Epithelial cell of prostate (primary cell): ENCODE results near the gene SNX13.

Experiments used
- DNase-seq: peaks from one replicate; pipeline ENCODE4 v3.0.0-alpha.2; 2011; ENCODE audit warnings: low read depth, low spot score
- H3K27ac ChIP-seq: fragments of 450-650 bp; 2 replicates; pipeline ENCODE4 v1.5.1; 2017; ENCODE audit warnings: mild to moderate bottlenecking

The SNX13 gene, protein sequence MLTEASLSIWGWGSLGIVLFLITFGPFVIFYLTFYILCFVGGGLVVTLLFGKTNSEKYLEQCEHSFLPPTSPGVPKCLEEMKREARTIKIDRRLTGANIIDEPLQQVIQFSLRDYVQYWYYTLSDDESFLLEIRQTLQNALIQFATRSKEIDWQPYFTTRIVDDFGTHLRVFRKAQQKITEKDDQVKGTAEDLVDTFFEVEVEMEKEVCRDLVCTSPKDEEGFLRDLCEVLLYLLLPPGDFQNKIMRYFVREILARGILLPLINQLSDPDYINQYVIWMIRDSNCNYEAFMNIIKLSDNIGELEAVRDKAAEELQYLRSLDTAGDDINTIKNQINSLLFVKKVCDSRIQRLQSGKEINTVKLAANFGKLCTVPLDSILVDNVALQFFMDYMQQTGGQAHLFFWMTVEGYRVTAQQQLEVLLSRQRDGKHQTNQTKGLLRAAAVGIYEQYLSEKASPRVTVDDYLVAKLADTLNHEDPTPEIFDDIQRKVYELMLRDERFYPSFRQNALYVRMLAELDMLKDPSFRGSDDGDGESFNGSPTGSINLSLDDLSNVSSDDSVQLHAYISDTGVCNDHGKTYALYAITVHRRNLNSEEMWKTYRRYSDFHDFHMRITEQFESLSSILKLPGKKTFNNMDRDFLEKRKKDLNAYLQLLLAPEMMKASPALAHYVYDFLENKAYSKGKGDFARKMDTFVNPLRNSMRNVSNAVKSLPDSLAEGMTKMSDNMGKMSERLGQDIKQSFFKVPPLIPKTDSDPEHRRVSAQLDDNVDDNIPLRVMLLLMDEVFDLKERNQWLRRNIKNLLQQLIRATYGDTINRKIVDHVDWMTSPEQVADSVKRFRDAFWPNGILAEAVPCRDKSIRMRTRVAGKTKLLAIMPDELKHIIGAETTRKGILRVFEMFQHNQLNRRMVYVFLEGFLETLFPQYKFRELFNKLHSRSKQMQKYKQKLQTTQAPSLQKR

DNA sequence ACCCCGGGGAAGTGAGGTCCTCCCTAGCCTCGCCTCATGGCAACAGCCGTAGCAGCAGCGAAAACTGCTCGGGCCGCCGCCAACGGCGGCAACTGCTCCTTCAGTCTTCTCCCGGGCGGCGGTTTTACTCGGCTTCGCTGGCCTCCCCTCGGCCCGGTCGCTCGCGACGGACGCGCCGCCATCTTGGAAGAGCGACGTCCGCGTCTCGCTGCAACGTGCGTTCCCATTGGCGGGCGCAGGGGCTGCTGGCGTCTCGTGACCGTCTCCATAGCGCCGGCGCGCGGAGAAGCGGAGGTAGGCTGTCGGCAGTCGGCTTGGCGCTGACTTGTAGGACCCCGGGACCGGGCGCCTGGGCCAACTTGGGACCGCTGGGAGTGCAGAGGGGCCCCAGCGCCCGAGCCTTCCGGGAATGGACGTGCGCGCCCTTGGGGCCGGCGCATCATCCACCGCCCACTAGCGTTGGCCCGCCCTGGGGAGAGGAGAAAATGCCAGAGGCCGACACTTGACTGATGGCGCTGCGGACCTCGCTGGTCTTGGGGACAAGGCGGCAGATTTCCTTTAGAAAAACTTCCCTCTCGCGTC, at the start of gene SNX13:
TSS of gene SNX13 (minus strand) at position 193 of the 582 bp plus-strand sequence. CDS start 199 bp downstream, outside the sequence.
- peak; percentile 66 for DNase-seq
- peak within 1 kb of the TSS; percentile 80 for H3K27ac ChIP-seq

DNA sequence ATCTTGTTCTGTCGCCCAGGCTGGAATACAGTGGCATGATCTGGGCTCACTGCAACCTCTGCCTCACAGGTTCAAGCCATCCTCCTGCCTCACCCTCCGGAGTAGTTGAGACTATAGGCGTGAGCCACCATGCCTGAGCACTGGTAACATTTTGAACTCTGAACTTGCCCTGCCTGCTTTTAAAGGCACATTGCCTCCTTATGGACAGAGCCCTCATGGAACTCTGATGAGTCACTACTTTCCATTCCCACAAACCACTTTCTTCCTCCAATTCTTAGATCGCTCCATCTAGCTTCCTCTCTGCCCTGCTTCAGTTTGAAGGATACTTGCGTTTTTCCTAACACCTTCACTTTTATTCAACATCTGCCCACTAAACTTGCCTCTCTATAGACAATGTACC, 49.3 kb upstream of the SNX13 start:
- no peak for DNase-seq
- no peak overlapping the region for H3K27ac ChIP-seq

DNA sequence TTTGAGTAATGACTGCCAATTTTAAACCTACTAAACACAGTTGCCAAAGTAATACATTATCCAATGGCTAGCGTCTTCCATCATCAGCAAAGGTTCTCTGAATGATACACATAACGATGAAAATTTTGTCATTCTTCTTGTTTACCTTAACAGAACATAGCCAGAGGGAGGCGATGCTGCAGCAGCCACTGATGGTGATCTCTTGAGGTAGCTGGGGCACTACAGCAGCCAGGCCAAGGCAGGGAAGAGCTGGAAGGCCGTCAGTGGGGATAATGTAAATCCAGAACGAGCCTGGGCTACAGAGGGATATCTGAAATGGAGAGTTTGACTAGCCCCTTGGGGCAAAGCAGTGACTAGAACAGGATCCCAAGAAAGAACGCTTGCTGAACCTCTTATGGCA, 48.6 kb upstream of the SNX13 start:
- H3K27ac ChIP-seq, result no peak overlapping the region
- DNase-seq, result no peak

DNA sequence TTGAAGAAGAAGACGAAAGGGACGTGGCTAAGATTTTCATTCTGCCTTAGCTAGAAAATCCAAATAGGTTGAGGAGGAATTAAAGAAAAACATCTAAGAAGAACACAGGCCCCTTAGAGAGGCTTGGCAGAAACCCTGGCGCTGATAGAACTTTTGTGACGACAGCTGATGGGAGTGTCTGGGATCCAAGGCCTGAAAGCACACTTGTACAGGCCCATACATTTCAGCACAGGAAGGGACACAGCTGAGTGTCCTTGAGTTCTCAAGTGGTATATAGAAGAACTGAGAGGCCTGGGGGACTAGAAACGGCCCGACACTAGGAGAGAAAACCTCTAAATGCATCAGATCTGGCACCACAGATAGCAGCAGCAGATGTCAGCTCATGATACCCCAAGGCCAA, 47.8 kb upstream of the SNX13 start:
- DNase-seq, result no peak
- no peak overlapping the region for H3K27ac ChIP-seq

DNA sequence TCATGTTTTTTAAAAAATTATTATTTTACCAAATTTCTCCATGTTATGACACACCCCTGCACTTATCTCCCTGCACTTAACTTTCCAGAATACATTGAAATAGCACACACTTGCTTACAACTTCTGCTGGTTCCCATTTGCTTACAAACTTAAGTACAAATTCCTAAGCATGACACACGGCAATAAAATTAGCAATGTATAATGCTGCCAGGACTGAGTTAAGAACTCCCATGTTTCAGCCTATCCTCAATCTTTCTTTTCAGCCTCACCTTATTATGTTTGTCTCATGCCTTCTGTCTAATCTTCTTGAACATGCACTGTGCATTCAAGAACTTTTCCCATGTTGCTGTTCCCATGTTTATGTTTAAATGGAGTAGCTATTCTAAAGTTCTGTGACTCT, 46.6 kb upstream of the SNX13 start:
- peak; percentile 14 for DNase-seq

DNA sequence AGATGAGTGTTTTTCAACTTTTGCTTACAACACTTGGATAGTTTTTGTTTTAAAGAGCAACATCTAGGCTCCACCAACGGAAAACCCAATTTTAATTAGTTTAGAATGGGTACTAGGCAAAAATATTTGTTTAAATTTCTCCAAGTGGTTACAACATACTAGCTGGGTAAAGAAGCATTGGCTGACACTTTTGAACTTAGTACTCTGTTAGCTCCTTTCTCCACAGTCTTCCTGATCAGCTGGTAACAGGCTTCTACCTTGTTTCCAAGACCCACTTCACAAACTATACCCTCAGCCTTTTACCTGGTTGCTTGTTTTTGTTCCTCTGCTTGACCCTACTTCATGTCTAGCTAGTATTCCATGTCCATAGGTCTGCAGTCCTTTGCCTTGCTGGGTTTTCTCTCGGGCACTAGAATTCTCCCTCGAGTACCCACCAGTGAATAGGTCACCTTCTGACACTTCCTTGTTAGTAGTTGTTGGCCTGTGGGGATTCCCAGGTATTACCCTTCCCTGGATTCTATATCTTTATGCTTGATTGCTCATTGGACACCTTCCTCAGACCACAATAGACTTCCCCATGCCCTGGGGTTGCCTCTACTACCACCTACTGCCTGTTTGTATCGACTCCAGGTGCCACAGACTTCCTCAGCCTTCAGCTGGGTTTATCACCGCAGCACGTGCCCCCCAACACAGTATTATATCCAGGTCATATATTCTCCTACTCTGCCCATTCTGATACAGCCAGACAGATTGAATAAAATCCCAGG, 45.4 kb upstream of the SNX13 start:
- no peak for DNase-seq
- H3K27ac ChIP-seq, result no peak overlapping the region

More for the DNA sequence above, 46.6 kb upstream of the SNX13 start:
- no peak overlapping the region for H3K27ac ChIP-seq

DNA sequence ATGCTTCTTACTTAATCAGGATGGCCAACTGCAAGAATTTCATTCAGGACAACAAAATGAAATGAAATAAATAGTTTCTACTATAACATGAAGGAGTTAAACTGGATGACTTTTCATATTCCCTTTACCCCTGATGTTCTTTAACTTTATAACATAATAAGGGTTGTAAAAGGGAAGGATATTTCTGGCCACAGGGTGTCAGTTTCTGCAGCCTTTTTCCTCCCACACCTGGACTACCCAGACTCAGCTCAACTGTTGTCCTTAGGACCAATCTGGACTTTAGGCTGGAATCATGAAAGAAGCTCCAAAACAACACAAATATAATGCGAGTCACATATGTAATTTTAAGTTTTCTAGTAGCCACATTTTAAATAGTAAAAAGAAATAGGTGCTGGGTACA, 44.0 kb upstream of the SNX13 start:
- DNase-seq, result no peak
- no peak overlapping the region for H3K27ac ChIP-seq

DNA sequence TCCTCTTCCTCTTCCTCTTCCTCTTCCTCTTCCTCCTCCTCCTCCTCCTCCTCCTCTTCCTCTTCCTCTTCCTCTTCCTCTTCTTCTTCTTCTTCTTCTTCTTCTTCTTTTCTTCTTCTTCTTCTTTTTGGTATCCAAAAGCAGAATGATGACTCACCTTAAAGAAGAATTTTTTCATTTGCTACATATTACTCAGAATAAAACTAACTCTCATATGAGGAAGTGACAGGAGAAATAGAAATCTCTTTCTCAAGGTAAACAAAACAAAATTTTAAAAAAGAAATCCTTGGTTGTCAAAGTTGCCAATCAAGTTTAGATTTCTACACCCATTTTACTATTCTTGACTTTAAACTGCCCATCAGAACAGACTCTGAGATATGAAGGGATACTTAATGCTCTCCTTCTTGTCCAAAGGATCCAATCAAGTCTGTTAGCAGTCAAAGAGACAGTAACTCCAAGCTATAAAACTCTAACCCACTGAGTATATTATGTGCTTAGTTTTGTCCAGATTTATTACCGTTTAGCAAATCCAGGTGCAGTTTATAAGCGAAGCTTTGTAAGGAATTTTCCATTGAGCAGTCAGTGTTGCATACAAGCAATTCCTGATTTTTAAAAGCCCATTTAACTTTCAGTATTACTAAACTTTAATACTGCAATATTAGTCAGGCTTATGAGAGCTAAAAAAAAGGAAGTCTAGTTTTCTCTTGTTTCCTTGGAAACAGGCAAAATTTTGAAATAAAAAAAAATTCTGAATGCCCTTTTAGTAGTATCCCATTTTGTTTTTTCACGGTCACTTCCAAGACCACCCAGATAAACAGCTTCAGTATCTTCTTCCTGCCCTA, 43.1 kb upstream of the SNX13 start:
- DNase-seq, result no peak
- H3K27ac ChIP-seq, result no peak overlapping the region

DNA sequence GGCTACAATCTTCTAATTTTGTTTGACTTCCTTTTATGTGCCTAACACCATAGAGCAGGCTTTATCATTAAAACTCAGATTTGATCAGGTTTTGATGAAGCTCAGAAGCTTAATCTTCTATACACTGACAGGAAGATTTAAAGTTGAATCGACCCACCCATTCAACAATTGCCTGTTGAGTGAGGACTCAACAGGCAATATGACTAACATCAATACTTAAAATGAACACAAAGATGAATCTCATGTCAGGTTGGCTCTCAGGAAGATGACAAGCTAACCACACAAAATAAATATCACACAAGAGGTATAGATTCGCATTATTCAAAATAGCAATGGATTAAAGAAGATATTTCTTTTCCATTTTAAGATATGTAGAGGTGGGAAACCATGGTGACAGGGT, 36.7 kb upstream of the SNX13 start:
- DNase-seq, result no peak
- H3K27ac ChIP-seq, result no peak overlapping the region

DNA sequence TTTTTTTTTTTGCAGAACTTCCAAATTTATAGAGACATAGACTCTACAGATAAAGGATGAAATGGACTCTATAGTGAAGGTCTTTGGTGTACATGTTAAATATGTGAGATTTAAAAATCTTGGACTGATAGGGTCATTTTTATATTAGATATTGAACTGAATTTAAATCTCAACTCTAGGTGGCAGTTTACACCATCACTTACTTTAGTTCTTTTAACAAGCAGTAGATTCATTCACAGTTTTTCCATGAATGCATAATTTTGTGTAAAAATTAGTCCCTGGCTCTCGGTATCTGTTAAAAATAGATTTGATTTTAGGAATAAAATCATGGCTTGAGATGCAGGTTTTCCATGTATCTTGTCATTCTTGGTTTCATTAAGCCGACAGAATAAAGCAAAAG, 31.1 kb upstream of the SNX13 start:
- H3K27ac ChIP-seq, result no peak overlapping the region
- DNase-seq, result no peak

DNA sequence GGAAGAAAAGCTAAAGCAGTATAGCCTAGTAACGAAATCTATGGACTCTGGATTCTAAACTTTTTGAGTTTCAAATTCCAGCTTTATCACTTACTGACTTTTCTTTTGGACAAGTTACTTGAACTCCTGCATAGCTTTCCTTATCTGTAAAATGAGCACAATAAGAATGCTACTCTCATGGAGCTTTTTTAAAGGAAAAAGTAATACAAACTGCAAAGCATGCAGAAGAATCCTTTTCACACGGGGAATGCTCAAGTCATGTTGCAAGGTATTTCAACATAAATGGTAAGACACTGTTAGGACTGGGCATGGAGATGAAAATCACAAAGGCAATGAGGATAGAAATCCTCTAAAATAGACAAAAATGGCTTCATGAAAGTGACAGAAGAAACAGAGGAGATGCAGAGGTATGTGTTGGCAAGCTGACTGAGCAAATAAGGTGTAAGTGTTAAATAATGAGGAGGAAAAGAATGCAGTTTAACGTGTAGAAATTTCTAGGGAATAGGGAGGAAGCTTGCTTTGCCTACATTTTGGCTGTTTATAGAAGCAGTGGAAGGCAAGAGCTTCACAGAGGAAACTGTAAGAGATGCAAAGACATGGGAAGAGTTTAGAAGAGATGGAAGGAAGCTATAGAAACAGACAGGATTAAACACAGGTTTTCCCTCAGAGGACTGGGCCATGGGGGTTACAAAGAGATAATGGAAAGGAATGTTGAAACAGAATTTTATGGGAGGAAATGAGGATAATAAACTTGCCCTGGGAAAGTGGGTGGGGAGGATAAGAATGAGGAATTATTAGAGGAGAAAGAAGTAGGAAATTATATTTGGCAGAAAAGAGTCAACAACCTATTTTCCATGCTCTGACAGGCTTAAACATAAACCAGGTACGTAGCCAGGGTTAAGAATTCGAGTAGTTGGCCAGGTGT, 28.8 kb upstream of the SNX13 start:
- H3K27ac ChIP-seq, result peak overlapping the region; percentile 57
- no peak for DNase-seq

DNA sequence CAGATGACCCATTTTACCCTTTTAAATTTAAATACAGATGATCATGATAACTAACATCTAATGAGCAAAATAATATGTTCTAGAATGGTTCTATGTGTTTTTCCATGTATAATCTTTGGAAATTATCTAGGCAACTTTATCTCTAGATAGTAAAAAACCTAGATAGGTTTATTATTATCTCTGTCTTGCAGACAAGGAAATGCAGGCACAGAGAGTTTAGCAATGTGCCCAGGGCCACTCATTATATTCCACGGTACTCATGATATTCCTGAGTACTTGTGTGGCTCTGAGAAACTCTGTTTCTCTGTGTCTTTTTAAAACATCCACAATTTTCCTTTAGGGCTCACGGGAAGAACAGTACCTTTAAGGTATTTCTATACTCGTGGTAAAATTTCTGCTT, 26.4 kb upstream of the SNX13 start:
- no peak overlapping the region for H3K27ac ChIP-seq
- no peak for DNase-seq

DNA sequence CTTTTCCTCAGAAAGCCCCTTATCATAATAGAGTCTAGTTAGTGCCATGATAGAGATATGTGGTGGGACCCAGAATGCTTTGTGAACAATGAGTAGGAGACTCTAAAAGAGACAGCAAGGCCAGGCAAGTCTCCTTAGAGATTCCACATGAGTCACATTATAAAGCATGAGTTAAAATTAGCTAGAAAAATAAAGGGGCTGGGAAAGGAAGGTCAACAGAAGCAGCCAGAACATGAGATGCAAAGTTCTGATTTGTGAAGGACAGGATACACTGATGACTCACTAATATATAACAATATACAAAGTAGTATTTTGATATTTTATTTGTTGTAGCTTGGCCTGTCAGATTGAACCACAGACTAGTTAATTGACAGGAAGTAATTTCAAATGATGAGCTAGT, 25.3 kb upstream of the SNX13 start:
- DNase-seq, result no peak
- peak overlapping the region; percentile 48 for H3K27ac ChIP-seq

DNA sequence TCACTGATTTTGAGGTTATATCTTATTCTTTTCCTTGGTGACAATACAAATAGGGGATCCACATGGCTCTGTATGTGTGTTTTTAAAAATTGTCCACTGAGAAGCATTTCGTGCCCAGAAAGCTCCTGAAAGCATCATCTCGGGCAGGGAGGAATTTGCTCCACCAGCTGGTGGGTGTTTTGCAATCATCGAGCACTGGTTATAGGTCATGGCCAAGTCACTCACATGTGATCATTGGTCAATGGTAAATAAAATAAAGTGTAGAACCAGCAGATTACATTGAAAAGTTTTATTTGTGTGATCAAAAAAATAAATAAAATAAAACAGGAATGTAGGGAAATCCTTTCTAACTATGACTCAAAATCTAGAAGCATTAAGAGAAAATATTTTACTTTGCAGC, 23.0 kb upstream of the SNX13 start:
- no peak for DNase-seq
- no peak overlapping the region for H3K27ac ChIP-seq

DNA sequence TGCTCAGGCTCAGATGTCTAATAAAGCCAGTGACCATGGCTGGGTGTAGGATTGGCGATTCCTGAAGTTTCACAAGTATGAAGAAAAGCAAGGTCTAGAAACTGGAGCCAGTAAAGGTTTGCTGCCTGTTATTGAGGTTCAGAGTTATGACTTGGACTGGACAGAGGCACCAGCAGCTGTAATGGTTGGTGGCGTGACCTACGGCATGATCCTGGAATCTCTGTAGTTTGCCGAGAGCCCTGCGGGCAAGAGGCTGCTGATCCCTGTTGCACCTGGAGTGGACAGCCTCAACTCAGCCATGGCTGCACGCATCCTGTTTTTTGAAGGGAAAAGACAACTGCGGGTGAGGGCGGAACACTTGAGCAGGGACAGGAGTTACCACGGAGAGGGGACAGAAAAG, 22.4 kb upstream of the SNX13 start:
- DNase-seq, result no peak
- no peak overlapping the region for H3K27ac ChIP-seq

DNA sequence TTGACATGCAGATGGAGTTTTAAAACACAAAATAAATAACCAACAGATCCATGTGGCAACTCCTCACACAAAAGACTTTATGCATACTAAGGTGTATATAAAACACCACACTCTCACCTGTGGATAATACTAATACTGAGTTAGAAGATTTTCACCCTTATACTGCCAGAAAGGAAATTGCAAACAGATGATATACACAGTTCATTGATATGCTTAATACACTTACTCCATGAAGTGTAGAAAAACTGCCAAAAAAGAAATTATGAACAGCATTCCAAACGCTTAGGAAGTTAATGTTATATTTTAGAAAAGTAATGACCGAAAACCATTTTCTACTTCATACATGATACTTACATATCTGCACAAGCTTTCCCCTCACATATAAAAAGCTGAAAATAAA, 17.6 kb upstream of the SNX13 start:
- no peak for DNase-seq
- no peak overlapping the region for H3K27ac ChIP-seq

DNA sequence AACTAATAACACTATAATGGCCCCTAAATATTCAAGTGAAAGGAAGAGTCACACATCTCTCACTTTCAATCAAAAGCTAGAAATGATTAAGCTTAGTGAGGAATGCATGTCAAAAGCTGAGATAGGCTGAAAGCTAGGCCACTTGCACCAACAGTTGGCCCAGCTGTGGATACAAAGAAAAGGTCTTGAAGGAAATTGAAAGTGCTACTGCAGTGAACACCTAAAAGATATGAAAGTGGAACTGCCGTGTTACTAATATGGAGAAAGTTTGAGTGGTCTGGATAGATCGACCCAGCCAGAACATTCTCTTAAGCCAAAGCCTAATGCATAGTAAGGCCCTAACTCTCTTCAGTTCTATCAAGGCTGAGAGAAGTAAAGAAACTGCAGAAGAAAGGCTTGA, 12.1 kb upstream of the SNX13 start:
- no peak for DNase-seq
- no peak overlapping the region for H3K27ac ChIP-seq

DNA sequence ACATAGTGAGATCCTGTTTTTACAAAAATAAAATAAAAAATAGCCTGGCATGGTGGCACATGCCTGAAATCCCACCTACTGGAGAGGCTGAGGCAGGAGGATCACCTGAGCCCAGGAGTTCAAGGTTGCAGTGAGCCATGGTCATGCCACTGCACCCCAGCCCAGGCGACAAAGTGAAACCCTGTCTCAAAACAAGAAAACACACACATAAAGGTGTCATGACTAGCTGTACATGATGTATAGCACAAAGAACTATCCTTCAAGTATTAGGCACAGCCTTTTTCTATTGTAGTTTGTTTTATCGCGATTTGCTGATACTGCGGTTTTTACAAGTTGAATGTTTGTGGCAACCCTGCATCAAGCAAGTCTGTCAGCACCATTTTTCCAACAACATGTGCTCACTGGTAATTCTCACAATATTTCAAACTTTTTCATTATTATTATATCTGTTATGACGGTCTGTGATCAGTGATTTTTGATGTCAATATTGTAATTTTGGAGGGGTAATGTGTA, 11.5 kb upstream of the SNX13 start:
- no peak for DNase-seq
- H3K27ac ChIP-seq, result no peak overlapping the region
